ENCODE results near the gene SGPL1.

GRCh38 chr10:70920519-70920918, 104.8 kb downstream of the SGPL1 start:
- TF ChIP-seq, protein P1, sequence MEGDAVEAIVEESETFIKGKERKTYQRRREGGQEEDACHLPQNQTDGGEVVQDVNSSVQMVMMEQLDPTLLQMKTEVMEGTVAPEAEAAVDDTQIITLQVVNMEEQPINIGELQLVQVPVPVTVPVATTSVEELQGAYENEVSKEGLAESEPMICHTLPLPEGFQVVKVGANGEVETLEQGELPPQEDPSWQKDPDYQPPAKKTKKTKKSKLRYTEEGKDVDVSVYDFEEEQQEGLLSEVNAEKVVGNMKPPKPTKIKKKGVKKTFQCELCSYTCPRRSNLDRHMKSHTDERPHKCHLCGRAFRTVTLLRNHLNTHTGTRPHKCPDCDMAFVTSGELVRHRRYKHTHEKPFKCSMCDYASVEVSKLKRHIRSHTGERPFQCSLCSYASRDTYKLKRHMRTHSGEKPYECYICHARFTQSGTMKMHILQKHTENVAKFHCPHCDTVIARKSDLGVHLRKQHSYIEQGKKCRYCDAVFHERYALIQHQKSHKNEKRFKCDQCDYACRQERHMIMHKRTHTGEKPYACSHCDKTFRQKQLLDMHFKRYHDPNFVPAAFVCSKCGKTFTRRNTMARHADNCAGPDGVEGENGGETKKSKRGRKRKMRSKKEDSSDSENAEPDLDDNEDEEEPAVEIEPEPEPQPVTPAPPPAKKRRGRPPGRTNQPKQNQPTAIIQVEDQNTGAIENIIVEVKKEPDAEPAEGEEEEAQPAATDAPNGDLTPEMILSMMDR (IDR thresholded peaks at IDR 0.05; ENCODE audit: insufficient read depth, low read length): no peak
- TF ChIP-seq POLR2AphosphoS5 (IDR thresholded peaks at IDR 0.05; ENCODE audit: low read depth) (no peak), REST (IDR thresholded peaks at IDR 0.05; ENCODE audit: insufficient replicate concordance, low read depth) (no peak), SPI1 (IDR thresholded peaks at IDR 0.05; ENCODE audit: borderline replicate concordance, low read depth) (no peak), GABPA (IDR thresholded peaks at IDR 0.05; ENCODE audit: low read depth) (no peak)
